Calu3 (cell line): Measurements from ENCODE around the gene NUTM2E. TPM values are rescaled to one million over a fixed set of nuclear protein-coding genes. Genes with fewer than 3 reads are reported as not detected.

Source experiments
- total RNA-seq: library from RNA; stranded (reverse); gene quantifications from 2 replicates; pipeline ENCODE4 v1.2.3, GENCODE V29; 2022

NUTM2E gene
- total RNA-seq, 1 experiment from 2014 or later = not detected

Other genes with a start within 250 kb of the NUTM2E start
- gene SFTPA1, start 215.8 kb upstream of the NUTM2E start, total RNA-seq = not detected in 2 replicates
- 0.76 and 0.78 TPM in 2 replicates for gene NUTM2B, start 123.5 kb upstream of the NUTM2E start, total RNA-seq
- gene SFTPD, start 122.4 kb downstream of the NUTM2E start, total RNA-seq = not detected in 2 replicates